GM19025 (cell line): ENCODE results near the gene IQSEC1.

Source experiments
- ATAC-seq: cut with Tn5 transposase; IDR thresholded peaks from one replicate; pipeline ENCODE4 v1.9.1; 2021; ENCODE audit warnings: mild to moderate bottlenecking, low read depth, moderate library complexity; ENCODE audit not compliant: unreplicated experiment

Gene IQSEC1

DNA sequence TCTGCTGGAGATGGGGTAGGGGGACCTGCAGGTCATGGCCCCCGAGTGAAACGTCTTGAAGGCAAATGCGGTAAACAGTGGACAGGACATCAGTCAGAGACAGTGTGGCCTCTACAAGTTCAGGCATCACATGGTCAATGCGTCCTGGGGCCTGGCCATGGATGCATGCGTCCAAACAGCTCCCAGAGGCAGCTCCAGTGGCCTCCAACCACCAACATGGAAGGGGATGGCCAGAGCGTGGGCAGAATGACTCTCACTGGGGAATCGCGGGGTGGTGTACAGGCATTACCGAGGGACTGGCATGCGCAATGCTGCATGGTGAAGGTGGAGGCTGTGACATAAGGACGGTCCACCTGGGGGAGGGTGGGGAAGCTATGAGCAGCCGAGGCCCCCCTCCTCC lies 35.6 kb upstream of the IQSEC1 start:
- no peak for ATAC-seq

- no peak for ATAC-seq
These were observed 34.4 kb upstream of the IQSEC1 start for GRCh38 chr3:13107661-13108060.

GRCh38 chr3:13106308-13107001 lies 33.2 kb upstream of the IQSEC1 start:
- no peak for ATAC-seq

- no peak for ATAC-seq
These were observed 32.6 kb upstream of the IQSEC1 start for GRCh38 chr3:13105896-13106250.

- no peak for ATAC-seq
These were observed 32.1 kb upstream of the IQSEC1 start for GRCh38 chr3:13105181-13105895.

GRCh38 chr3:13104511-13104910 lies 31.3 kb upstream of the IQSEC1 start:
- ATAC-seq: no peak

DNA sequence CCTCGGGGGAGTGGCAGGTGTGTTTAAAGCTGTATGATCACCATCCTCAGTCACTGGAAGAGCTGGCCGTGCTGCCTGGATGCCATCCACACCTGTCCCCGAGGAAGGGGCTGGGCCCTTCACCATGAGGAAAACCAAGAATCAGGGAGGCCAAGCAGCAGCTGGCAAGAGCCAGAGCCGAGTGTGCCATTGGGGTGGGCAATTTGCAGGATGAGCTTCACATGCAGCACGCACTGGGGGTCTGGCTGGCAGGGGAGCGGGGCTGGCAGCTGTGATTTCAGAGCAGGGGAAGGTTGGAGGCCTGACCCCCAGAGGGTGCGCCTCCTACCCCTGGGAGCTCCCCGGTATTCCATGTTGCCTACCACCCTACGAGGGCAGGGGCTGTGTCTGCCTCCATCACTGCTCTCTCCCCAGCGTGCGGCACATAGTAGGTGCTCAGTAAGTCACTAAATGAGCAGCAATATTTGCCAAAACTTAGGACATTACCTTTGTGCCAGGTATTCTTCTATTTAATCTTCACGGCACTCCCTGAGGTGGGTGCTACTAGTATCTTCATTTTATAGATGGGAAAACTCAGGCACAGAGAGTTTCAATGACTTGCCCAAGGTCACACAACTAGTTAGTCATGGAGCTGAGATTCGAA lies 30.3 kb upstream of the IQSEC1 start:
- no peak for ATAC-seq

DNA sequence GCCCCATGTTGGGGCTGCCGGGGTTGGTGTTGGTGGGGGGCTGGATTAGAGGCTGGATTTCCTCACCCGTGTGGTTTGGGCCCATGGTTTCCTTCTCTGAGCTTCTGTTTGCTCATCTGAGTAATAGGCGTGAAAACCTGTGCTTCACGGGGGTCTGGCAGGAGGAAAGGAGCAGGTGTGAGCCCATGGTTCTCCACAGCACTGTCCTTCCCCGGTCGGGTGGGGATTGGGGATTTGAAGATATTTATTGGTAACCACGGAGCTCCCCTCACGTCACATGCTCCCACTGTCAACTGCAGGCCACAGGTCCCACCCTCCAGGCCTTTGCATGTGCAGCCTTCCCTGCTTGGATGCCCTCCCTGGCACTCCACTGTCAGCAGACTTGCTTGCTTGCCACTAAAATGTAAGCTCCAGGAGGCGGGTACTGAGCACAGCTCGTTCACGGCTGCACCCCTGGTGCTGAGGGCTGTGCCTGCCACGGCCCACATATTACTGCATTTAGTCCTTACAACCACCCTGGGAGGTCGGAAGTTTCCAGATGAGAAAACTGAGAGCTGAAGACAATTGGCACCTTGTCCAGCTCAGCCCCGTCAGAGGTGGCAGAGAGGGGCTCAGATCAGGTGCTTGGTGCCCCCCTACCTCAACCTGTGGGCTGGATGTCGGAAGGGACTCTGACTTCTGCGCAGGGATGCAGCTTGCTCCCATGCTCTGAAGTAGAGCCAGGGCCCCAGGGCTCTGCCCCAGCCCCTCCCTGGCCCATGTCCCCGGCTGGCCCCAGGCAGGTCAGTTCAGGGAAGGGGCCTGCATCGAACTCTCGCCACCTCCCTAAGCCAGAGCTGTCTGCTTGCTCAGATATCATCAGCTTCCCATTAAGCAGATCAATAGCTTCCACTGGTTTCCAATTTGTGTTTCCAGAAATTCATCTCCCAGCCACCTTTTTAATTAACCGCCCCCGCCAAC lies 29.4 kb upstream of the IQSEC1 start:
- no peak for ATAC-seq

DNA sequence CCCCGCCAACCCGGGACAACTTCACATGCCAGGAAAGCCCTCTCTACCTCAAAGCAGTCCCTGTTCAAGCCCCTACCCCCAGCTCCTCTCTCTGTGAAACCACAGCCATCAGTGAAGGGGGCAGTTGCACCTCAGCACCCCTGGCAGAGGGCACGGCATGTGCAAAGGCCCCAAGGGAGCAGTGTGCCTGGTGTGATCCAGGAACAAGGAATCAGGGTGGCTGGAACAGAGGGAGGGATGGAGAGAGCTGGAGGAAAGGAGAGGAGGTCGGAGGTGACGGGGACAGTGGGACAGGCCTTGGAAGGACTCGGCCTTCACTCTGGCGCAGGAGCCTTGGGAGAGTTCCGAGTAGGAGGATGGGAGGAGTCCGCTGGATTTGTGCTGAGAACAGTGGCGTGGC lies 26.5 kb upstream of the IQSEC1 start:
- ATAC-seq: no peak

- ATAC-seq: no peak
These were observed 25.2 kb upstream of the IQSEC1 start for GRCh38 chr3:13098192-13098988.

DNA sequence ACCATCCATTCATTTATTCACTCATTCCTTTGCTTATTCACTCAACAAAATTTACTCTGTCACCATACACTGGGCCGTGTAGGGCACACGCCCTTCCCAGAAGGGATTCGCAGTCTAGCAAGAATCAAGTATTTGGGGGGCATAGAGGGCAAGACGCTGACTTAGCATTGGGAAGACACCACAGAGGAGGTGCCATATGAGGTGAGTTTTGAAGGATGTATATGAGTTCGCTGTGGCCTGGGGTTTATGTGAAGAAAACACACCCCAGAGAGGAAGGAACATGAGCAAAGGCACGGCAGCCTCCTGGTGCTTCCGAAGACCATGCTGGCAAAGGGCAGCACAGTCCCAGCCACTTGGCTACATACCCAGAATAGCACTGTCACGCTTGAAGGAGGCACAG lies 23.1 kb upstream of the IQSEC1 start:
- no peak for ATAC-seq

DNA sequence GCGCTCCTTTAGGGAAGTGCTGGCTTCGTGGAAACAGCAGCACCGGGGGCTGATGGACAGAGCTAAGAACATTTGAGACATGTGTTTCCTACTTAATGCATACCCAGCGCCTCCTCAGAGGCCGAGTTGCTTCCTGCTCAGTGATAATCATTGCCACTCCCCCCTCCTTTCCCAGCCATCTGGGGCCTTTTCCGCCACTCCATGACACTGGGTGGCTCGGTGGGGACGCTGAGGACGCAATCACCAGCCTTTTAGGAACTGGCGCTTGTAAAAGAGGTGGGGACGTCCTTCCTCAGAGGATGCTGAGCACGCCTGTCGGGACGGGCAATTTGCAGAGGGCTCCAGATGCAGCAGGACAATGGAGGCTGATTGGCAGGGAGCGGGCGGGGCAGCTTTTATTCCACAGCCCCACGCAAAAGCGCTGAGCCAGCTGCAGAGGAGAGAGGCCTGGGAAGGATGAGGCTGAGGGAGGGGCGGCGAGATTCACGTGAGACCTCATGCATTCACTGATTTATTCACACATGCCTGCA lies 22.2 kb upstream of the IQSEC1 start:
- no peak for ATAC-seq

GRCh38 chr3:13093687-13094086 lies 20.5 kb upstream of the IQSEC1 start:
- no peak for ATAC-seq

- ATAC-seq: no peak
These were observed 19.7 kb upstream of the IQSEC1 start for GRCh38 chr3:13092621-13093617.

- no peak for ATAC-seq
These were observed 18.8 kb upstream of the IQSEC1 start for GRCh38 chr3:13091898-13092611.

DNA sequence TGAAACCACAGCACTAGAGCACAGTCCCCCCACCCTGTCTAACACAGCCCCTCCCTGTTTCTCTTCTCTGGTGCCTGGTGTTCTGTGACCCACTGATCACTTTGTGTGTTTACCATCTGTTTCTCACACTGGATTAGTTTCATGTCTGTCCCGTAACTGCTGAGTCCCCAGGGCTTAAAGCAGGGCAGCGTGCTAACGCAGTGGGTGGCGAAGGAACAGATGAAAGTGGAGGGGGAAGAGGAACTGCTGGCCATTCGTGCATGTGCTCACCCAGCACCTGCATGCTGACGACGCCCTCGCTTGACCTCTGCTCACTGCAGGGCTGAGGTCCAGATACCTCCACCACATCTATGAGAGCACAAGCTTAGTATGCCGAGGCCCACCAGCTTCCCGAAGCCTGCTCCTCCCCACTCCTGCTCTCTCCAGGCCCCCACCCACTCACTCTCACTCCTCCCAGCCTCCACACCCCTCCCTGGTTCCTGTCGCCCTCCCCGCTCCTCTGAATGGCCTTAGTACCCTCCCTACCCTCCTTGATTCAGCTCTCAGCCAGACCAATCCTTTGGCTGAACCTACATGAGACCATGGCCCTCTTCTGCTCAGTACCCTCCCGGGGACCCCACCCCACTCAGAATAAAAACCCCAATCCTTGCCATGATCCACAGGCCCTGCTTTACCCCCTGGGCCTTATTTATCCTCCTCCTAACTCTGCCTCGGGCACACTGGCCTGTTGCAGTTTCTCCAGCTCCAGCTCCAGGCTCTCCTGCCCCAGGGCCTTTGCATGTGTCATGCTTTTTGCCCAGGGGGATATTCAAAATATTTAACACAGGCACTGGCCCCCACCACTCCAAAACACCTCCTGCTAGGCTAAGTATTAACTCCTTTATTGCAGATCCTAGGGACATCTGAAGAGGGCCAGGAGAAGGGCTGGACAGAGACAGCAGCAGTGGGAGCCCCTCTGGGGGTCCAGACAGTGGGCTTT lies 15.1 kb upstream of the IQSEC1 start:
- peak; percentile 52 for ATAC-seq
